ENCODE measurements around the gene TRAPPC13. TPM values are rescaled to one million over a fixed set of nuclear protein-coding genes. Genes with fewer than 3 reads are reported as not detected.
A peak's percentile ranks its signal among the peaks of the same experiment; 100 is the strongest.

The TRAPPC13 gene
- total and polyA plus RNA-seq, 2 of the 13 experiments (the other 11 are each of a cell fraction or from before 2014, with no cell fraction given) = 8.4 to 19.6 TPM

DNA sequence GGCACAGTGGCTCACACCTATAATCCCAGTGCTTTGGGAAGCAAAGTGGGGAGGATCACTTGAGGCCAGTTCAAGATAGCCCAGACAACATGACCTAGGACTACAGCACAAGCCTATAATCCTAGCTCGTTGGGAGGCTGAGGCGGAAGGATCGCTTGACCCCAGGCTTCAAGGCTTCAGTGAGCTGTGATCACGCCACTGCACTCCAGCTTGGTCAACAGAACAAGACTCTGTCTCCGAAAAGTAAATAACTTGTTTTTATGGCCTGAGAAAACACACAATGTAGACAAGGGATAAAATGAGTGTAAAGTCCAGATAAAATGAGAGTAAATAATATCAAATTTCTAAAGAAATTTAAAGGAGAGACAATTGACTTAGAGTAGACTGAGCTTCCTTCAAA, 26.3 kb downstream of the TRAPPC13 start (continued):
- no peak for TF ChIP-seq BCLAF1 (IDR thresholded peaks at IDR 0.05)
- TF ChIP-seq, protein P1, sequence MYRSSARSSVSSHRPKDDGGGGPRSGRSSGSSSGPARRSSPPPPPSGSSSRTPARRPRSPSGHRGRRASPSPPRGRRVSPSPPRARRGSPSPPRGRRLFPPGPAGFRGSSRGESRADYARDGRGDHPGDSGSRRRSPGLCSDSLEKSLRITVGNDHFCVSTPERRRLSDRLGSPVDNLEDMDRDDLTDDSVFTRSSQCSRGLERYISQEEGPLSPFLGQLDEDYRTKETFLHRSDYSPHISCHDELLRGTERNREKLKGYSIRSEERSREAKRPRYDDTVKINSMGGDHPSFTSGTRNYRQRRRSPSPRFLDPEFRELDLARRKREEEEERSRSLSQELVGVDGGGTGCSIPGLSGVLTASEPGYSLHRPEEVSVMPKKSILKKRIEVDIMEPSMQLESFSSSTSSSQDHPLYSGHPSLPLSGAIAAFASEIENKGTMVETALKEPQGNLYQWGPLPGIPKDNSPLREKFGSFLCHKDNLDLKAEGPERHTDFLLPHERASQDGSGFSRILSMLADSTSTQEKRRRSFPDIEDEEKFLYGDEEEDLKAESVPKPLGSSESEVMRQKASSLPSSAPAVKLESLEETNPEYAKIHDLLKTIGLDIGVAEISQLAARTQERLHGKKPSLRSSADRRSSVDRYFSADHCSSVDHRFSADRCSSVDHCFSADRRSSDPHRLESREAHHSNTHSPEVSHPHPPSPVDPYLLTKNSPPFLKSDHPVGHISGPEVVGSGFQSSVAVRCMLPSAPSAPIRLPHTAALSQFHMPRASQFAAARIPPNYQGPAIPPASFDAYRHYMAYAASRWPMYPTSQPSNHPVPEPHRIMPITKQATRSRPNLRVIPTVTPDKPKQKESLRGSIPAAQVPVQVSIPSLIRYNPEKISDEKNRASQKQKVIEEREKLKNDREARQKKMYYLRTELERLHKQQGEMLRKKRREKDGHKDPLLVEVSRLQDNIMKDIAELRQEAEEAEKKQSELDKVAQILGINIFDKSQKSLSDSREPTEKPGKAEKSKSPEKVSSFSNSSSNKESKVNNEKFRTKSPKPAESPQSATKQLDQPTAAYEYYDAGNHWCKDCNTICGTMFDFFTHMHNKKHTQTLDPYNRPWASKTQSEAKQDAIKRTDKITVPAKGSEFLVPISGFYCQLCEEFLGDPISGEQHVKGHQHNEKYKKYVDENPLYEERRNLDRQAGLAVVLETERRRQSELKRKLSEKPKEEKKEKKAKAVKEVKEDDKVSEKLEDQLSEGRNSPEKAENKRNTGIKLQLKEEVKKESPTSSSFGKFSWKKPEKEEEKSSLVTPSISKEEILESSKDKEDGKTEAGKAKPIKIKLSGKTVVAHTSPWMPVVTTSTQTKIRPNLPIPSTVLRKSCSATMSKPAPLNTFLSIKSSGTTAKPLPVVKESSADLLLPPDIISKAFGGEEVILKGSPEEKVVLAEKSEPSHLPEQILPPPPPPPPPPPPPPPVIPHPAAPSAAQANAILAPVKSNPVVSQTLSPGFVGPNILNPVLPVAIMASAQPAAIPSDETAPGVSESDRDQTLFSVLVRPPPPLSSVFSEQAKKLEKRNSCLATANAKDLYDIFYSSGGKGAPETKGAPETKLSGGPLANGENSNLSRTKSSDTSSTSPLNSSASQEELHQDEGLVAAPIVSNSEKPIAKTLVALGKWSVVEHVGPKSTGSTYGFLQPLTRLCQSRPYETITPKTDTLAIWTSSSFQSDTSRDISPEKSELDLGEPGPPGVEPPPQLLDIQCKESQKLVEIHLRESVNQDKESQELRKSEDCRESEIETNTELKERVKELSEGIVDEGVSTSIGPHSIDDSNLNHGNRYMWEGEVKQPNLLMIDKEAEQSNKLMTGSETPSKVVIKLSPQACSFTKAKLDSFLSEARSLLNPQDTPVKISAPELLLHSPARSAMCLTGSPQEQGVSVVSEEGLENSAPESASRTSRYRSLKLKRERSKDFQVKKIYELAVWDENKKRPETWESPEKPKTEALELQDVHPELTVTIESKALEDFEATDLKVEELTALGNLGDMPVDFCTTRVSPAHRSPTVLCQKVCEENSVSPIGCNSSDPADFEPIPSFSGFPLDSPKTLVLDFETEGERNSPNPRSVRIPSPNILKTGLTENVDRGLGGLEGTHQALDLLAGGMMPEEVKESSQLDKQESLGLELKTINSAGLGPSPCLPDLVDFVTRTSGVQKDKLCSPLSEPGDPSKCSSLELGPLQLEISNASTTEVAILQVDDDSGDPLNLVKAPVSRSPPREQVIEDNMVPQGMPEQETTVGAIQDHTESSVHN (CRISPR knock-in tag; IDR thresholded peaks at IDR 0.05) = no peak
- no peak for TF ChIP-seq KLF9 (CRISPR knock-in tag; IDR thresholded peaks at IDR 0.05; ENCODE audit: low read depth)
- TF ChIP-seq HMG20A (CRISPR knock-in tag; IDR thresholded peaks at IDR 0.05; ENCODE audit: borderline replicate concordance) = peak; percentile 57; the same call in 1 of the 2 replicates
- peak; percentile 88 for TF ChIP-seq HOMEZ (CRISPR knock-in tag; IDR thresholded peaks at IDR 0.05; ENCODE audit: low read depth)
- peak; percentile 48 to 63; a peak in 3 of 4 replicates for TF ChIP-seq NR2F1 (CRISPR knock-in tag; IDR thresholded peaks at IDR 0.05)
- peak; percentile 64 for TF ChIP-seq BCL6 (CRISPR knock-in tag; IDR thresholded peaks at IDR 0.05)
- no peak for TF ChIP-seq TBX3 (IDR thresholded peaks at IDR 0.05; ENCODE audit: borderline replicate concordance)
- no peak for TF ChIP-seq POLR2G (IDR thresholded peaks at IDR 0.05; ENCODE audit: low read depth, low read length)
- TF ChIP-seq, protein P2, sequence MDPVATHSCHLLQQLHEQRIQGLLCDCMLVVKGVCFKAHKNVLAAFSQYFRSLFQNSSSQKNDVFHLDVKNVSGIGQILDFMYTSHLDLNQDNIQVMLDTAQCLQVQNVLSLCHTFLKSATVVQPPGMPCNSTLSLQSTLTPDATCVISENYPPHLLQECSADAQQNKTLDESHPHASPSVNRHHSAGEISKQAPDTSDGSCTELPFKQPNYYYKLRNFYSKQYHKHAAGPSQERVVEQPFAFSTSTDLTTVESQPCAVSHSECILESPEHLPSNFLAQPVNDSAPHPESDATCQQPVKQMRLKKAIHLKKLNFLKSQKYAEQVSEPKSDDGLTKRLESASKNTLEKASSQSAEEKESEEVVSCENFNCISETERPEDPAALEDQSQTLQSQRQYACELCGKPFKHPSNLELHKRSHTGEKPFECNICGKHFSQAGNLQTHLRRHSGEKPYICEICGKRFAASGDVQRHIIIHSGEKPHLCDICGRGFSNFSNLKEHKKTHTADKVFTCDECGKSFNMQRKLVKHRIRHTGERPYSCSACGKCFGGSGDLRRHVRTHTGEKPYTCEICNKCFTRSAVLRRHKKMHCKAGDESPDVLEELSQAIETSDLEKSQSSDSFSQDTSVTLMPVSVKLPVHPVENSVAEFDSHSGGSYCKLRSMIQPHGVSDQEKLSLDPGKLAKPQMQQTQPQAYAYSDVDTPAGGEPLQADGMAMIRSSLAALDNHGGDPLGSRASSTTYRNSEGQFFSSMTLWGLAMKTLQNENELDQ (CRISPR knock-in tag; IDR thresholded peaks at IDR 0.05; ENCODE audit: borderline replicate concordance) = no peak
- TF ChIP-seq ZNF30 (CRISPR knock-in tag; IDR thresholded peaks at IDR 0.05) = no peak
- no peak for TF ChIP-seq ZBTB8A (CRISPR knock-in tag; IDR thresholded peaks at IDR 0.05; ENCODE audit: borderline replicate concordance, low read depth)
- no peak for TF ChIP-seq ZNF33A (CRISPR knock-in tag; IDR thresholded peaks at IDR 0.05; ENCODE audit: borderline replicate concordance)
- no peak for TF ChIP-seq RFXAP (CRISPR knock-in tag; IDR thresholded peaks at IDR 0.05; ENCODE audit: borderline replicate concordance)
